Stomach (tissue), 4 donors: ENCODE measurements around the gene ZNF526.

Experiments used
- CTCF ChIP-seq, 7 experiments: fragments of 450-650 bp in 4 of 7; fragments of 200-600 bp in 3 of 7; sonication (generic) in 3 of 7; IDR thresholded peaks; one replicate each; pipeline ENCODE4 v1.5.1; 2016 to 2019; ENCODE audit warnings: antibody characterized with exemption in 7 of 7, control low read depth in 2 of 7, mild to moderate bottlenecking in 1 of 7
- EP300 ChIP-seq: sonication (generic); formaldehyde crosslinking; IDR thresholded peaks from one replicate; pipeline ENCODE4 v1.6.1; 2017; ENCODE audit warnings: antibody characterized with exemption
- POLR2AphosphoS5 ChIP-seq, 3 donors: sonication (generic); formaldehyde crosslinking; IDR thresholded peaks; one replicate each; pipeline ENCODE4 v1.6.1; 2016; ENCODE audit warnings: antibody characterized with exemption in 3 of 3

- TF ChIP-seq CTCF (IDR thresholded peaks at IDR 0.05) (no peak), EP300 (no peak), POLR2AphosphoS5 (IDR thresholded peaks at IDR 0.05) (no peak)
These were observed 9.3 kb downstream of the ZNF526 start for GRCh38 chr19:42229301-42229854.
